RWPE1 (cell line): ENCODE measurements around the gene SMIM35.

Experiments
- CTCF ChIA-PET: fragments of 350-600 bp; sonication (Branson Sonifier 250); formaldehyde crosslinking; extraction: SDS; loops from one replicate; lab custom pipeline; 2021; lab: Yijun Ruan, JAX
- POLR2A ChIA-PET: fragments of 400-600 bp; formaldehyde crosslinking; extraction: SDS; loops from one replicate; lab custom pipeline; 2020; ENCODE audit warnings: antibody characterized with exemption; ENCODE audit not compliant: low non-redundant PET; lab: Yijun Ruan, JAX
- DNase-seq: peaks from one replicate; pipeline ENCODE4 v3.0.0; 2012; ENCODE audit warnings: low spot score
- H3K27ac ChIP-seq: fragments of 450-650 bp; 2 replicates; pipeline ENCODE4 v1.5.1; 2017
- TF ChIP-seq, protein P1 (sequence below): fragments of 450-650 bp; conservative IDR thresholded peaks from 2 replicates; pipeline ENCODE4 v1.5.1; 2017; ENCODE audit warnings: low read depth, mild to moderate bottlenecking

SMIM35 gene

DNA sequence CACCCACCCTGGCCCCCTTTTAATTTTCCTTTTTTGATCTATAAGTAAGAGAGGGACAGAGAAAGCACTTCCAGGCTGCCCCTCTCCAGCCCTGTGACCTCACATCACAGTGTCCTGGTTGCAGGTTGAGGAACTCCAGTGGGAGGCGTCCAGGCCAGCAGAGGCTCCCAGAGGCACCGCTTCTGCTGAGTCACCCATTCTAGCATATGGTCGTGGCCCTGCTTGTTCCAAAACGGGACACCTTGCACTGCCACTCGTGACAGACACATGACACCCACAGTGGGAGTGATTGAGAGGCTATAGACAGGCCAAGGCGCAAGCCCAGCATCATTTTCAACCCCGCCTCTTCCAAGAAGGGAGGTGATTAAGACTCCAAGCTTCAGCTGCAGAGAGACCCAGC lies 25.9 kb downstream of the SMIM35 start:
- DNase-seq = no peak
- ChIA-PET CTCF (no interaction called here), POLR2A (no interaction called here)
- H3K27ac ChIP-seq = no peak overlapping the region
- TF ChIP-seq, protein P1, sequence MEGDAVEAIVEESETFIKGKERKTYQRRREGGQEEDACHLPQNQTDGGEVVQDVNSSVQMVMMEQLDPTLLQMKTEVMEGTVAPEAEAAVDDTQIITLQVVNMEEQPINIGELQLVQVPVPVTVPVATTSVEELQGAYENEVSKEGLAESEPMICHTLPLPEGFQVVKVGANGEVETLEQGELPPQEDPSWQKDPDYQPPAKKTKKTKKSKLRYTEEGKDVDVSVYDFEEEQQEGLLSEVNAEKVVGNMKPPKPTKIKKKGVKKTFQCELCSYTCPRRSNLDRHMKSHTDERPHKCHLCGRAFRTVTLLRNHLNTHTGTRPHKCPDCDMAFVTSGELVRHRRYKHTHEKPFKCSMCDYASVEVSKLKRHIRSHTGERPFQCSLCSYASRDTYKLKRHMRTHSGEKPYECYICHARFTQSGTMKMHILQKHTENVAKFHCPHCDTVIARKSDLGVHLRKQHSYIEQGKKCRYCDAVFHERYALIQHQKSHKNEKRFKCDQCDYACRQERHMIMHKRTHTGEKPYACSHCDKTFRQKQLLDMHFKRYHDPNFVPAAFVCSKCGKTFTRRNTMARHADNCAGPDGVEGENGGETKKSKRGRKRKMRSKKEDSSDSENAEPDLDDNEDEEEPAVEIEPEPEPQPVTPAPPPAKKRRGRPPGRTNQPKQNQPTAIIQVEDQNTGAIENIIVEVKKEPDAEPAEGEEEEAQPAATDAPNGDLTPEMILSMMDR = no peak

DNA sequence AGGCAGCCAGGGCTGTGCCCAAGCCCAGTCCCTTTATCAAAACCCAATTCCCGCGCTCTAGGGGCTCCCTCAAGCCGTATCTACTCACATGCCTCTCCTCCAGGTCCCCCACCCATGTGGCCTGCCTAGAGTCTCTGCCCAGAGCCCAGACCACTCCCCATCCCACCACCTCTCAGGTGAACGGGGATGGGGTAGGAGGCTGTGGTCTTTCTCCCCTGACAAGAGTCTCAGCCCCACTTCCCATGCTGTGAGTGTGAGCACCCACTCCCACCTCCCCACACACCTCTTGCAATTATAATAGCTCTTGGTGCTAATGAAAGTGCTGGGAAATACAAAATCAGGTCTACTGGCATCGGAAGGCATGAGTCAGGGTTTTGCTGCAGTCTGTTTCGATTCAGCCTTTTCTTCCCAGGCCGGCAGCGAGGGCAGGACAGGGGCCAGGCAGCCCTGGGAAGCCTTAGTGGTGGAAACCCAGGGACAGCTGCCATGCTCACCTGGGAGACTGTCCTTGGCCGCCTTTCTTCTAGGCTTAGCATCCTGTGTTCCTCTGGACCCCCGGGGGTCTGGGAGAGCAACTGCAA lies 26.6 kb downstream of the SMIM35 start:
- CTCF ChIA-PET = no interaction called here
- TF ChIP-seq, protein P1 = no peak

GRCh38 chr11:118059246-118059940 lies 27.4 kb downstream of the SMIM35 start:
- TF ChIP-seq, protein P1 = no peak
- no peak overlapping the region for H3K27ac ChIP-seq
- CTCF ChIA-PET = no interaction called here
- POLR2A ChIA-PET = no interaction called here
- no peak for DNase-seq

More for the DNA sequence above, 26.6 kb downstream of the SMIM35 start:
- POLR2A ChIA-PET = no interaction called here
- DNase-seq = no peak
- H3K27ac ChIP-seq = no peak overlapping the region

DNA sequence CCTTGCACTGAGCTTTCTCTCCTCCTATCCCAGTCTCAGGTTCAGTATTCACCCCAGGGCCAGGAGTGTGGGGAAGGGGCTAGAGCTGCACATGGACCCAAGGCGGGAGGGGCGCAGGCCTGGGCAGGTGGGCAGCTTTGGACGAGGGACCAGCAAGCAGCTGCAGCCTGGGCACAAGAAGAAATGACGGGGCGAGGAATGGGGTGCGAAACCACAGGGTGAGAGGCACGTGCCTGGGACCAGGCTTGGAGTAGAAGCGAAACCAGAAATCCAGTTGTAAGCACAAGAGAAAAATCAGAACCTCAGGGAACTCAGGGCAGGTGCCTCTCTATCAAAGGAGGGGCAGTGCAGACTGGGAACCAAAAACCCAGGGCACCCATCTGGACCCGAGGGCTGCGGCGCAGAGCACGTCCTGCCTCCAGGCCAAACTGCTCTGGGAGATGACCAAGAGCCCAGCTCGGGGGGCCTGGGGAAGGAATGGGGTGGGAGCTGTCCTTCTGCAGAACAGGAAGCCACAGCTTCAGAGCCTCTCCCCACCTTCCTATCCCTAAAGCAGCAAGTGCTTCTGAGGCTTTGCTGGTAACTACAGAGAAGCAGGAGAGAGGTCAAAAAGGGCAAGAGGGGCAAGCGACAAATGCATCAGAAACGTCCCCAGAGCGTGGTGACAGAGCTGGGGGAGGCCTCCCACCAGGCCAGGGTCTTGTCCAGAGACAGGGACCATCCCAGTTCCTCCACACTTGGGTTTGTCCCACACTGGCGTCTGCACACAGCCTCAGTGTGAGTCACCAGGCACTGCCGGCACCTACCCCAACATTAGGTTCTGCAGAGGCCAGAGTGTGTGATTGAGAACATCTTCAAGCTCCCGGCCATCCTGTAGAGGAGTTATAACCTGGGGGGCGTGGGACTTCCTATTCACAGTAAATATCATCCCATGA lies 28.2 kb downstream of the SMIM35 start:
- ChIA-PET POLR2A (no interaction called here), CTCF (no interaction called here)
- no peak for DNase-seq
- H3K27ac ChIP-seq = no peak overlapping the region
- TF ChIP-seq, protein P1 = no peak

- DNase-seq = no peak
- no peak overlapping the region for H3K27ac ChIP-seq
- ChIA-PET CTCF (interaction anchor here (0.6 to 1.1 kb wide), 2 partner anchors 106 to 250 kb away, joined by 3 read pairs; no protein-coding TSS in a partner anchor), POLR2A (no interaction called here)
- TF ChIP-seq, protein P1 = no peak
Measured at GRCh38 chr11:118057251-118058145, 29.3 kb downstream of the SMIM35 start.

DNA sequence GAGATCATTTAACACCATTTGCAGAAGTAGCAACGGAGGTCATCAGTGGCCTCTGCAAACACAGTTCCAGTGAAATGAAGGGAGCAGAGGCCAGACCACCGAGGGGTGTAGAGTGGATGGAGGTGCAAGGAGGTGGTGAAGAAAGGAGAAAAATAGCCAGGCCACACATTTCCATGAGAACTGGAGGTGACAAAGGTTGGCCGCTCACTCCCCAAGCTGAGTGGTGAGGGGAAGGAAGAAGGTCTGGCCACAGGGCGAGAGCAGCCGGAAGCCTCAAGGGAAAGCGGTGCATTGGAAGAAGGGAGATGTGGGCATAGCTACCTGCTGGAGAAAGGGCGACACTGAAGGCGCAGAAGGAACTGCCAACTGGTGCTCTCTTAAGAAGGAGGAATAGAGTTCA lies 30.0 kb downstream of the SMIM35 start:
- POLR2A ChIA-PET = no interaction called here
- TF ChIP-seq, protein P1 = no peak
- CTCF ChIA-PET = interaction anchor here (0.5 to 1.1 kb wide), 2 partner anchors 250 to 417 kb away, joined by 3 read pairs; no protein-coding TSS in a partner anchor
- H3K27ac ChIP-seq = no peak overlapping the region
- DNase-seq = no peak
